Measurements from ENCODE around the gene ABCE1. TPM values are rescaled to one million over a fixed set of nuclear protein-coding genes. Genes with fewer than 3 reads are reported as not detected.

ABCE1 gene
- total RNA-seq, 1 donor, result 175 TPM

GRCh38 chr4:145171911-145172310 is 73.8 kb downstream of the ABCE1 start:
- H3K4me3 ChIP-seq (ENCODE audit: low read depth, low read length), result no peak overlapping the region
- DNase-seq (ENCODE audit: low read depth), result no peak

GRCh38 chr4:145176641-145177432 is 78.7 kb downstream of the ABCE1 start:
- DNase-seq (ENCODE audit: low read depth), result no peak
- no peak for TF ChIP-seq CTCF (IDR thresholded peaks at IDR 0.05; ENCODE audit: insufficient read depth, low read depth, low read length)
- H3K4me3 ChIP-seq (ENCODE audit: low read depth, low read length), result peak overlapping the region; percentile 36

More at GRCh38 chr4:145171911-145172310, 73.8 kb downstream of the ABCE1 start:
- TF ChIP-seq CTCF (IDR thresholded peaks at IDR 0.05; ENCODE audit: insufficient read depth, low read depth, low read length), result no peak

GRCh38 chr4:145177511-145177905 is 79.4 kb downstream of the ABCE1 start:
- peak overlapping the region; percentile 69 for H3K4me3 ChIP-seq (ENCODE audit: low read depth, low read length)
- no peak for TF ChIP-seq CTCF (IDR thresholded peaks at IDR 0.05; ENCODE audit: insufficient read depth, low read depth, low read length)
- DNase-seq (ENCODE audit: low read depth), result peak; percentile 65

- H3K4me3 ChIP-seq (ENCODE audit: low read depth, low read length), result peak overlapping the region; percentile 69
Observed at GRCh38 chr4:145177906-145178538, 79.9 kb downstream of the ABCE1 start.

GRCh38 chr4:145178740-145179280 is 80.7 kb downstream of the ABCE1 start:
- H3K4me3 ChIP-seq (ENCODE audit: low read depth, low read length), result peak overlapping the region; percentile 69
- DNase-seq (ENCODE audit: low read depth), result no peak
- no peak for TF ChIP-seq CTCF (IDR thresholded peaks at IDR 0.05; ENCODE audit: insufficient read depth, low read depth, low read length)

More at GRCh38 chr4:145177906-145178538, 79.9 kb downstream of the ABCE1 start:
- peak; percentile 38 for DNase-seq (ENCODE audit: low read depth)
- no peak for TF ChIP-seq CTCF (IDR thresholded peaks at IDR 0.05; ENCODE audit: insufficient read depth, low read depth, low read length)

Small RNA genes lying within 50 kb of the gene (small RNA-seq; reads per million reads assigned to genes)
- gene RF00019, result not detected

Other genes starting within 250 kb of the ABCE1 start
- 27.7 and 41.5 TPM in 2 replicates for gene ANAPC10, start 115 bp upstream of the ABCE1 start, total RNA-seq
- 25.4 and 33.2 TPM in 2 replicates for gene OTUD4, start 82.3 kb downstream of the ABCE1 start, total RNA-seq

Measured in fibroblast of villous mesenchyme (primary cell).